ENCODE data around the gene ANGPTL1. TPM values are rescaled to one million over a fixed set of nuclear protein-coding genes. Genes with fewer than 3 reads are reported as not detected.
A peak's percentile ranks its signal among the peaks of the same experiment; 100 is the strongest.

ANGPTL1 gene
- total and polyA plus RNA-seq, 2 of the 13 experiments (the other 11 are each of a cell fraction or from before 2014, with no cell fraction given), result 2.9 to 9.3 TPM

GRCh38 chr1:178916448-178917174, 45.7 kb upstream of the ANGPTL1 start:
- Histone ChIP-seq H3K9me3 (ENCODE audit: low read length) (no peaks in the 10 kb centered on the region), H2AFZ (ENCODE audit: low read length) (no peak overlapping the region), H3K27me3 (ENCODE audit: control insufficient read depth in 1 of 2, insufficient read depth in 2 of 2, low read length in 2 of 2) (no peaks in the 10 kb centered on the region), H3K79me2 (ENCODE audit: insufficient read depth, low read length) (no peaks in the 10 kb centered on the region), H3K4me1 (ENCODE audit: insufficient read depth, low read length) (peaks cover 71% of the 10 kb centered on the region), H3K36me3 (replicated peaks in 1 of 2; ENCODE audit: control insufficient read depth in 1 of 2, insufficient read depth in 2 of 2, low read length in 2 of 2) (no peaks in the 10 kb centered on the region), H3K4me3 (replicated peaks in 1 of 3; ENCODE audit: insufficient read depth in 1 of 3, low read depth in 2 of 3, low read length in 3 of 3) (peak overlapping the region in 1 of 3 experiments; percentile 34; a peak in 1 of 6 replicates), H3K4me2 (ENCODE audit: low read depth, low read length) (peak overlapping the region; percentile 60), H4K20me1 (ENCODE audit: insufficient read depth, low read length) (no peaks in the 10 kb centered on the region), H3K27ac (ENCODE audit: extremely low read length, insufficient read depth, low read length) (peak overlapping the region; percentile 65), H3K9ac (ENCODE audit: insufficient read depth, low read depth, low read length) (peak overlapping the region; percentile 41)
- TSS peak; percentile 99 for BruUV-seq (replicated peaks)
- in situ Hi-C loops (cut with HindIII; ENCODE audit: extremely low pct_ligation_motif_present, low pct_unique_long_range_greater_than_20kb) (no loop called here), intact Hi-C loops (cut with micrococcal nuclease; ENCODE audit: unreplicated experiment) (loop anchor here (2.0 kb wide), 2 partner anchors 34 to 46 kb away; partner anchors contain the start of gene ANGPTL1)
- DNase-seq (ENCODE audit: low spot score) (peak; percentile 91), ATAC-seq (peak; percentile 92), FAIRE-seq (peak; percentile 97)
- POLR2A ChIA-PET, result interaction anchor here (0.8 to 1.4 kb wide), 7 partner anchors 13 to 113 kb away, joined by 3 to 4 read pairs (median 4); no protein-coding TSS in a partner anchor
- WGBS (ENCODE audit: low lambda C conversion rate), result 15% methylated on average over 5 of the region's 5 CpGs
- CTCF ChIA-PET (ENCODE audit: low intra/inter-chr PET ratio, low total read pairs), result no interaction called here
- TF ChIP-seq ELF3 (CRISPR knock-in tag; IDR thresholded peaks at IDR 0.05) (peak; percentile 82), KLF11 (CRISPR knock-in tag; IDR thresholded peaks at IDR 0.05) (no peak), ERF (CRISPR knock-in tag; IDR thresholded peaks at IDR 0.05) (peak; percentile 45; the same call in 1 of the 2 replicates), HNF4G (IDR thresholded peaks at IDR 0.05; ENCODE audit: borderline replicate concordance, low read depth, low read length) (0 out of 2 replicates have a peak, but pooled peaks have one; percentile 36), HNF4G (CRISPR knock-in tag; IDR thresholded peaks at IDR 0.05; ENCODE audit: borderline replicate concordance, low read depth) (no peak), ZNF362 (CRISPR knock-in tag; IDR thresholded peaks at IDR 0.05; ENCODE audit: borderline replicate concordance) (peak; percentile 94), NFIC (IDR thresholded peaks at IDR 0.05; ENCODE audit: low read length) (peak; percentile 74; the same call in 1 of the 2 replicates), ZNF33A (CRISPR knock-in tag; IDR thresholded peaks at IDR 0.05; ENCODE audit: borderline replicate concordance) (no peak), ZNF615 (CRISPR knock-in tag; IDR thresholded peaks at IDR 0.05; ENCODE audit: borderline replicate concordance) (no peak), ARNT (IDR thresholded peaks at IDR 0.05) (no peak), ZNF451 (CRISPR knock-in tag; IDR thresholded peaks at IDR 0.05) (no peak), SALL1 (CRISPR knock-in tag; IDR thresholded peaks at IDR 0.05) (peak; percentile 47; the same call in 1 of the 2 replicates), GLI4 (CRISPR knock-in tag; IDR thresholded peaks at IDR 0.05; ENCODE audit: borderline replicate concordance) (no peak), ZNF230 (CRISPR knock-in tag; IDR thresholded peaks at IDR 0.05) (no peak), POLR2AphosphoS5 (IDR thresholded peaks at IDR 0.05; ENCODE audit: low read depth, low read length) (peak; percentile 83), ZNF430 (CRISPR knock-in tag; IDR thresholded peaks at IDR 0.05) (no peak), ZNF672 (CRISPR knock-in tag; IDR thresholded peaks at IDR 0.05) (no peak), MXI1 (IDR thresholded peaks at IDR 0.05; ENCODE audit: borderline replicate concordance, low read depth, low read length) (no peak), ZKSCAN5 (CRISPR knock-in tag; IDR thresholded peaks at IDR 0.05) (no peak), KMT2B (CRISPR knock-in tag; IDR thresholded peaks at IDR 0.05) (no peak; the same call in 1 of the 2 replicates), CREB1 (IDR thresholded peaks at IDR 0.05) (no peak), CREB1 (CRISPR knock-in tag; IDR thresholded peaks at IDR 0.05) (peak; percentile 46), ZNF747 (CRISPR knock-in tag; IDR thresholded peaks at IDR 0.05; ENCODE audit: borderline replicate concordance) (no peak)
